OCI-LY7 (cell line): ENCODE data around the gene NOP16. TPM values are rescaled to one million over a fixed set of nuclear protein-coding genes. Genes with fewer than 3 reads are reported as not detected.
A peak's percentile ranks its signal among the peaks of the same experiment; 100 is the strongest.

Experiments
- BruUV-seq: library from RNA; stranded (reverse); fragments of 400-500 nt; replicated peaks from 2 replicates; lab custom pipeline; 2021; lab: Mats Ljungman, UMichigan
- CTCF ChIA-PET: fragments of 300-600 bp; sonication (Branson Sonifier 250); formaldehyde crosslinking; loops from one replicate; lab custom pipeline; 2022; ENCODE audit warnings: antibody characterized with exemption; ENCODE audit not compliant: unreplicated experiment; lab: Charles Lee
- POLR2A ChIA-PET: fragments of 300-600 bp; sonication (Branson Sonifier 250); formaldehyde crosslinking; loops from one replicate; lab custom pipeline; 2022; ENCODE audit warnings: antibody characterized with exemption; lab: Charles Lee
- DNase-seq: peaks from one replicate; pipeline ENCODE4 v3.0.0-alpha.2; 2015; ENCODE audit warnings: low spot score
- H2AFZ ChIP-seq: fragments of 200-600 bp; sonication (generic), shearing (Covaris generic); 2 replicates; pipeline ENCODE4 v1.6.1; 2014; ENCODE audit warnings: mild to moderate bottlenecking, antibody characterized with exemption, low read length, moderate library complexity
- H3K27ac ChIP-seq: fragments of 200-600 bp; sonication (generic); 2 replicates; pipeline ENCODE4 v1.5.1; 2014; ENCODE audit warnings: mixed run types, low read depth, mild to moderate bottlenecking, moderate library complexity, low read length, inconsistent platforms; ENCODE audit not compliant: poor library complexity, severe bottlenecking
- H3K36me3 ChIP-seq: fragments of 200-600 bp; sonication (generic); 2 replicates; pipeline ENCODE4 v1.6.1; 2014; ENCODE audit warnings: mild to moderate bottlenecking, antibody characterized with exemption, low read length, moderate library complexity, mixed read lengths; ENCODE audit not compliant: insufficient read depth
- H3K4me1 ChIP-seq: fragments of 200-600 bp; sonication (generic); 2 replicates; pipeline ENCODE4 v1.5.1; 2014; ENCODE audit warnings: mild to moderate bottlenecking, low read length; ENCODE audit not compliant: insufficient read depth, poor library complexity, severe bottlenecking
- H3K4me2 ChIP-seq: fragments of 200-600 bp; sonication (generic); 2 replicates; pipeline ENCODE4 v1.6.1; 2014; ENCODE audit warnings: mild to moderate bottlenecking, low read length
- H3K4me3 ChIP-seq: fragments of 200-600 bp; sonication (generic); 2 replicates; pipeline ENCODE4 v1.5.1; 2014; ENCODE audit warnings: mild to moderate bottlenecking, low read depth, low read length; ENCODE audit not compliant: poor library complexity, severe bottlenecking
- H3K79me2 ChIP-seq: fragments of 200-600 bp; sonication (generic); 2 replicates; pipeline ENCODE4 v1.6.1; 2016; ENCODE audit warnings: low read depth, mild to moderate bottlenecking, low read length, moderate library complexity, mixed read lengths; ENCODE audit not compliant: insufficient read depth
- H3K9me2 ChIP-seq: fragments of 200-600 bp; sonication (generic); 2 replicates; pipeline ENCODE4 v1.6.1; 2016; ENCODE audit warnings: mild to moderate bottlenecking, low read length, mixed read lengths; ENCODE audit not compliant: insufficient read depth
- H3K9me3 ChIP-seq: fragments of 200-600 bp; sonication (generic); 2 replicates; pipeline ENCODE4 v1.6.1; 2014; ENCODE audit warnings: mild to moderate bottlenecking, mixed run types, low read length, mixed read lengths
- H4K20me1 ChIP-seq: fragments of 200-600 bp; sonication (generic); 2 replicates; pipeline ENCODE4 v1.6.1; 2014; ENCODE audit warnings: mild to moderate bottlenecking, antibody characterized with exemption, low read length, moderate library complexity, mixed read lengths; ENCODE audit not compliant: insufficient read depth
- CTCF ChIP-seq: fragments of 200-600 bp; sonication (generic); conservative IDR thresholded peaks from 2 replicates; pipeline ENCODE4 v1.5.1; 2014; ENCODE audit warnings: mild to moderate bottlenecking, antibody characterized with exemption, low read length, moderate library complexity, mixed read lengths
- EZH2phosphoT487 ChIP-seq: fragments of 200-600 bp; sonication (generic); IDR thresholded peaks from 2 replicates; pipeline ENCODE4 v1.6.1; 2018; ENCODE audit warnings: low read depth, borderline replicate concordance, mild to moderate bottlenecking, mixed run types, antibody characterized with exemption, low read length, moderate library complexity, mixed read lengths
- intact Hi-C: fragments of 100-400 bp; cut with micrococcal nuclease; formaldehyde crosslinking; loops from one replicate; pipeline ENCODE4 v1.10.0; 2022; ENCODE audit not compliant: unreplicated experiment
- total RNA-seq, 2 experiments: library from RNA; depleted of rRNA in 1 of 2; stranded (reverse); fragments of >200 nt in 1 of 2; shearing (Covaris generic) in 1 of 2; gene quantifications; 2 replicates each; pipeline ENCODE4 v1.2.3, GENCODE V29; 2014 to 2022

The NOP16 gene
- total RNA-seq, 2 experiments from 2014 or later: 83.8 to 86.4 TPM

- ChIA-PET POLR2A (interaction anchor here (1.2 kb wide), 1 partner anchor 14 kb away, joined by 6 read pairs; no protein-coding TSS in a partner anchor), CTCF (no interaction called here)
- Histone ChIP-seq H3K4me1 (peaks cover 10% of the 10 kb centered on the region), H3K9me3 (no peaks in the 10 kb centered on the region), H3K9me2 (no peaks in the 10 kb centered on the region), H3K4me3 (no peak overlapping the region), H2AFZ (no peak overlapping the region), H3K4me2 (no peak overlapping the region), H3K36me3 (no peaks in the 10 kb centered on the region), H4K20me1 (no peaks in the 10 kb centered on the region; the same call in 1 of the 2 replicates), H3K79me2 (no peaks in the 10 kb centered on the region; the same call in 1 of the 2 replicates), H3K27ac (no peak overlapping the region)
- intact Hi-C loops: no loop called here
- no TSS peak for BruUV-seq
- no peak for TF ChIP-seq EZH2phosphoT487
- TF ChIP-seq CTCF: no peak
- no peak for DNase-seq
These were observed 22.0 kb downstream of the NOP16 start for GRCh38 chr5:176366232-176366894.

GRCh38 chr5:176365351-176366231 lies 22.8 kb downstream of the NOP16 start, which contains the start of gene ARL10:
ARL10 (plus strand) TSS chr5:176365487; CDS start chr5:176365564, 77 bp downstream.
- H3K4me3 ChIP-seq: no peak within 1 kb of the TSS
- H3K36me3 ChIP-seq: no peaks in the 10 kb centered on the region
- H3K9me3 ChIP-seq: no peaks in the 10 kb centered on the region
- POLR2A ChIA-PET: no interaction called here
- H3K9me2 ChIP-seq: no peaks in the 10 kb centered on the region
- BruUV-seq: no TSS peak
- TF ChIP-seq CTCF (no peak), EZH2phosphoT487 (no peak)
- peak within 1 kb of the TSS; percentile 41; the same call in 1 of the 2 replicates for H3K4me2 ChIP-seq
- intact Hi-C loops: no loop called here
- CTCF ChIA-PET: no interaction called here
- peaks cover 8% of the 10 kb centered on the region for H3K79me2 ChIP-seq
- no peak for DNase-seq
- H2AFZ ChIP-seq: no peak within 1 kb of the TSS
- peaks cover 10% of the 10 kb centered on the region for H3K4me1 ChIP-seq
- no peak within 1 kb of the TSS for H3K27ac ChIP-seq
- H4K20me1 ChIP-seq: no peaks in the 10 kb centered on the region; the same call in 1 of the 2 replicates
